Measurements from ENCODE around the gene C2orf68.
"Not testable (repeated sequence)": the region's sequence is repeated elsewhere in the genome, so short reads cannot be mapped to it uniquely, and the experiment has no call there.

The C2orf68 gene

DNA sequence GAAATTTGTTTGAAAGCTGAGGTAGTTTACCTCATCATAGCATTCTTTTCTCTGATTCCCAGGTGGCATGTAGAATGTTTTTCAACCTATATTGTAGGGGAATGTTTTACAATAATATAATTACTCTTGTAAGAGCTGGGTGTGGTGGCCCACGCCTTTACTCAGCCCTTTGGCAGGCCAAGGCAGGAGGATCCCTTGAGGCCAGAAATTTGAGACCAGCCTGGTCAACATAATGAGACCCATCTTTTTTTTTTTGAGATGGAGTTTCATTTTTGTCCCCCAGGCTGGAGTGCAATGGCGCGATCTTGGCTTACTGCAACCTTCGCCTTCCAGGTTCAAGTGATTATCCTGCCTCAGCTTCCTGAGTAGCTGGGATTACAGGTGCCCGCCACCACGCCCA, 7.8 kb upstream of the C2orf68 start:
- H3K27ac ChIP-seq (ENCODE audit: low read depth, low read length), result no peak overlapping the region
- H3K4me1 ChIP-seq (ENCODE audit: control insufficient read depth, low read length), result peaks cover 24% of the 10 kb centered on the region
- peaks cover 70% of the 10 kb centered on the region for H3K36me3 ChIP-seq (ENCODE audit: control insufficient read depth, low read length)
- H3F3A ChIP-seq (ENCODE audit: control insufficient read depth, insufficient read depth), result peaks cover 6% of the 10 kb centered on the region
- no peak overlapping the region for H3K4me2 ChIP-seq (ENCODE audit: low read length)
- no peaks in the 10 kb centered on the region for H3K9me2 ChIP-seq (replicated peaks; ENCODE audit: control insufficient read depth, low read length)
- no peak overlapping the region for H3K4me3 ChIP-seq (ENCODE audit: low read length)
- no peaks in the 10 kb centered on the region for H3K9me3 ChIP-seq (ENCODE audit: control insufficient read depth, insufficient read depth, low read length)
- TF ChIP-seq EZH2phosphoT487 (IDR thresholded peaks at IDR 0.05; ENCODE audit: borderline replicate concordance, low read length), result no peak
- TF ChIP-seq, protein P1, sequence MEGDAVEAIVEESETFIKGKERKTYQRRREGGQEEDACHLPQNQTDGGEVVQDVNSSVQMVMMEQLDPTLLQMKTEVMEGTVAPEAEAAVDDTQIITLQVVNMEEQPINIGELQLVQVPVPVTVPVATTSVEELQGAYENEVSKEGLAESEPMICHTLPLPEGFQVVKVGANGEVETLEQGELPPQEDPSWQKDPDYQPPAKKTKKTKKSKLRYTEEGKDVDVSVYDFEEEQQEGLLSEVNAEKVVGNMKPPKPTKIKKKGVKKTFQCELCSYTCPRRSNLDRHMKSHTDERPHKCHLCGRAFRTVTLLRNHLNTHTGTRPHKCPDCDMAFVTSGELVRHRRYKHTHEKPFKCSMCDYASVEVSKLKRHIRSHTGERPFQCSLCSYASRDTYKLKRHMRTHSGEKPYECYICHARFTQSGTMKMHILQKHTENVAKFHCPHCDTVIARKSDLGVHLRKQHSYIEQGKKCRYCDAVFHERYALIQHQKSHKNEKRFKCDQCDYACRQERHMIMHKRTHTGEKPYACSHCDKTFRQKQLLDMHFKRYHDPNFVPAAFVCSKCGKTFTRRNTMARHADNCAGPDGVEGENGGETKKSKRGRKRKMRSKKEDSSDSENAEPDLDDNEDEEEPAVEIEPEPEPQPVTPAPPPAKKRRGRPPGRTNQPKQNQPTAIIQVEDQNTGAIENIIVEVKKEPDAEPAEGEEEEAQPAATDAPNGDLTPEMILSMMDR (IDR thresholded peaks at IDR 0.05; ENCODE audit: low read depth, low read length, poor library complexity, severe bottlenecking), result no peak
- peaks cover 75% of the 10 kb centered on the region for H3K79me2 ChIP-seq (ENCODE audit: control insufficient read depth, low read length)
- no peaks in the 10 kb centered on the region for H3K27me3 ChIP-seq (ENCODE audit: control insufficient read depth, low read length)
- peaks cover 23% of the 10 kb centered on the region for H4K20me1 ChIP-seq (ENCODE audit: control insufficient read depth, insufficient read depth, low read depth, low read length)

GRCh38 chr2:85617723-85618122, 5.9 kb upstream of the C2orf68 start:
- H4K20me1 ChIP-seq (ENCODE audit: control insufficient read depth, insufficient read depth, low read depth, low read length), result peaks cover 20% of the 10 kb centered on the region
- H3F3A ChIP-seq (ENCODE audit: control insufficient read depth, insufficient read depth), result peaks cover 18% of the 10 kb centered on the region
- H3K27ac ChIP-seq (ENCODE audit: low read depth, low read length); H3K9me3 ChIP-seq (ENCODE audit: control insufficient read depth, insufficient read depth, low read length); H3K27me3 ChIP-seq (ENCODE audit: control insufficient read depth, low read length); H3K9me2 ChIP-seq (replicated peaks; ENCODE audit: control insufficient read depth, low read length): not testable (repeated sequence)
- peaks cover 26% of the 10 kb centered on the region for H3K4me1 ChIP-seq (ENCODE audit: control insufficient read depth, low read length)
- peak overlapping the region; percentile 78 for H3K4me3 ChIP-seq (ENCODE audit: low read length)
- H3K79me2 ChIP-seq (ENCODE audit: control insufficient read depth, low read length), result peaks cover 64% of the 10 kb centered on the region
- peak overlapping the region; percentile 70 for H3K4me2 ChIP-seq (ENCODE audit: low read length)
- peaks cover 52% of the 10 kb centered on the region for H3K36me3 ChIP-seq (ENCODE audit: control insufficient read depth, low read length)

- peak overlapping the region; percentile 70 for H3K4me2 ChIP-seq (ENCODE audit: low read length)
Measured at GRCh38 chr2:85615413-85615728, 3.5 kb upstream of the C2orf68 start.

GRCh38 chr2:85614757-85615156, 2.9 kb upstream of the C2orf68 start:
- Histone ChIP-seq H3K79me2 (ENCODE audit: control insufficient read depth, low read length) (peaks cover 65% of the 10 kb centered on the region), H3K36me3 (ENCODE audit: control insufficient read depth, low read length) (peaks cover 37% of the 10 kb centered on the region), H3F3A (ENCODE audit: control insufficient read depth, insufficient read depth) (peaks cover 16% of the 10 kb centered on the region), H3K4me1 (ENCODE audit: control insufficient read depth, low read length) (peaks cover 43% of the 10 kb centered on the region), H4K20me1 (ENCODE audit: control insufficient read depth, insufficient read depth, low read depth, low read length) (peaks cover 18% of the 10 kb centered on the region)
- not testable (repeated sequence) for H3K27me3 ChIP-seq (ENCODE audit: control insufficient read depth, low read length); H3K27ac ChIP-seq (ENCODE audit: low read depth, low read length); H3K9me2 ChIP-seq (replicated peaks; ENCODE audit: control insufficient read depth, low read length); H3K9me3 ChIP-seq (ENCODE audit: control insufficient read depth, insufficient read depth, low read length); H3K4me2 ChIP-seq (ENCODE audit: low read length); H3K4me3 ChIP-seq (ENCODE audit: low read length)

More at GRCh38 chr2:85615413-85615728, 3.5 kb upstream of the C2orf68 start:
- Histone ChIP-seq H3K4me3 (ENCODE audit: low read length) (peak overlapping the region; percentile 78), H3F3A (ENCODE audit: control insufficient read depth, insufficient read depth) (peaks cover 16% of the 10 kb centered on the region), H3K4me1 (ENCODE audit: control insufficient read depth, low read length) (peaks cover 40% of the 10 kb centered on the region), H3K36me3 (ENCODE audit: control insufficient read depth, low read length) (peaks cover 39% of the 10 kb centered on the region), H3K9me2 (replicated peaks; ENCODE audit: control insufficient read depth, low read length) (no peaks in the 10 kb centered on the region), H4K20me1 (ENCODE audit: control insufficient read depth, insufficient read depth, low read depth, low read length) (peaks cover 18% of the 10 kb centered on the region), H3K27me3 (ENCODE audit: control insufficient read depth, low read length) (no peaks in the 10 kb centered on the region), H3K79me2 (ENCODE audit: control insufficient read depth, low read length) (peaks cover 67% of the 10 kb centered on the region), H3K27ac (ENCODE audit: low read depth, low read length) (no peak overlapping the region), H3K9me3 (ENCODE audit: control insufficient read depth, insufficient read depth, low read length) (no peaks in the 10 kb centered on the region)
- no peak for TF ChIP-seq EZH2phosphoT487 (IDR thresholded peaks at IDR 0.05; ENCODE audit: borderline replicate concordance, low read length)
- TF ChIP-seq, protein P1 (IDR thresholded peaks at IDR 0.05; ENCODE audit: low read depth, low read length, poor library complexity, severe bottlenecking), result no peak

All from DOHH2 (cell line).